GM19023 (cell line): ENCODE results near the gene NFE2L1.
A peak's percentile ranks its signal among the peaks of the same experiment; 100 is the strongest.

Experiments
- ATAC-seq: cut with Tn5 transposase; IDR thresholded peaks from one replicate; pipeline ENCODE4 v1.9.1; 2021; ENCODE audit warnings: mild to moderate bottlenecking, moderate library complexity; ENCODE audit not compliant: unreplicated experiment

NFE2L1 gene

DNA sequence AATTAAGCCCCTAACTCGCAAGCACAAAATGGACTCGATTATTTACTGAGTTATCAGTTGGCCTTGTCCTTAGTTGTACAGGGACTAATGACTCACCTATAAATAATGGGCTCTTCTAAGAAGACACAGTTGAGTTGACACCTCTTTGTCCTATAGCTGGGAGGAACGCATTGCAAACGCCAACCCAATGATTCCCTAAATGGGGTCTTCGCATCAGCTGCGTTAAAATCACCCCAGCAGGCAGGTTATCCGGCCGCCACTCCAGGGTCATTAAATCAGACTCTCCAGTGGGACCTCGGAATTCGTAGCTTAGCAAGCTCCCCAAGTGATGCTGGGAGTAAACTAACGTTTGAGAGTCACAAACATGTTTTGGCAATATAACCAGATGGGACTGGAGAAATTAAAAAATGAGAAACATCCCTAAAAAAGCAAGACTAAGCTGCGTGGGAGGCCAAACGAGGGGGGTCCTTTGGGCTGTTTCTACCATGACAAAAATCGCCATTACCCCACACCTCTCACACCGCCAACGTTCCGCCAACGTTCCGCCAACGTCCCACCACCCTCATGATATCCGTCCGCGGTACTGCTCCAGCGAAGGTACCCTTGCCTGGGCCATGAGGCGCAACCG, 932 bp upstream of the NFE2L1 start:
- ATAC-seq = no peak

- ATAC-seq = peak; percentile 34
These were observed 396 bp downstream of the NFE2L1 start for GRCh38 chr17:48048384-48049126.

DNA sequence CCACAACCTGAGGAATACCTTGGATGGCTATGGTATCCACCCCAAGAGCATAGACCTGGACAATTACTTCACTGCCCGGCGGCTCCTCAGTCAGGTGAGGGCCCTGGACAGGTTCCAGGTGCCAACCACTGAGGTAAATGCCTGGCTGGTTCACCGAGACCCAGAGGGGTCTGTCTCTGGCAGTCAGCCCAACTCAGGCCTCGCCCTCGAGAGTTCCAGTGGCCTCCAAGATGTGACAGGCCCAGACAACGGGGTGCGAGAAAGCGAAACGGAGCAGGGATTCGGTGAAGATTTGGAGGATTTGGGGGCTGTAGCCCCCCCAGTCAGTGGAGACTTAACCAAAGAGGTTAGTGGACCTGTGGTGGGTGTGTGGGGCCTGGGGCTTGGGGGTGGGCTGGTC, 3.1 kb downstream of the NFE2L1 start:
- ATAC-seq = no peak

DNA sequence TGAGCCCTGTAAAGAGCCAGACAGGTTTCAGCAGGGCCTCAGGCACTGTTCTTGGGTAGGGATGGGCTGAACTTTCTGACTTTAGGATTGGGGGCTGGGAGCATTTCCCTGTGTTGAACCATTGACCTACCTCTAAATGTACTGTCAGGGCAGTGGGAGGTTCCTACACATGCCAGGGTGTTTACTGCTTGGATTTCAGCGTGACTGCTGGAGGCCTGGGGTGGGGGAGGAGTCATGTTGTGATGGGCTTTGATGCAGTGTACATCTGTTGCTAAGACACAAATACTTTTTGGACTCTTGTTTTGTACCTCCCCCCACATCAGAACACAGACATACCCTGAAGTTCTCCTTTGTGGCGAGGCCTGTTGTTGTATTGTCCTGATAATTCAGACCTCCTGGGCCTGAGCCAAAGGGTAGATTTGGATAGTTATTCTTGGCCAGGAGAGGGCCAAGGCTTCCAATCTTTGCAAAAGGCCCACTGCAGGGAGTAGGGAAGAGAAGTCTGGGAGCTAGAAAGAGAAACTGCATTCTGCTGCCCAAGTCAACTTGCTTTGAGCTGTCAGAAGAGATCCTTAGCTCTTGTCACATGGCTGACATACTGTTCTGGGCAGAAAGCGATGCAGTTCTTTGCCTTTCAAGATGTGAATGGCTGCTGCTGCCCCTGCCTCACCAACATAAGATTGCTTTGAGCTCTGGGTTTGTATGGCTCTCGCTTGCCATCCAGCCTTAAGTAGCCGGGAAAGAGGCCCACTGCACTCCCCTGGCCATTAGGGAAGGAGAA, 3.7 kb downstream of the NFE2L1 start:
- no peak for ATAC-seq

DNA sequence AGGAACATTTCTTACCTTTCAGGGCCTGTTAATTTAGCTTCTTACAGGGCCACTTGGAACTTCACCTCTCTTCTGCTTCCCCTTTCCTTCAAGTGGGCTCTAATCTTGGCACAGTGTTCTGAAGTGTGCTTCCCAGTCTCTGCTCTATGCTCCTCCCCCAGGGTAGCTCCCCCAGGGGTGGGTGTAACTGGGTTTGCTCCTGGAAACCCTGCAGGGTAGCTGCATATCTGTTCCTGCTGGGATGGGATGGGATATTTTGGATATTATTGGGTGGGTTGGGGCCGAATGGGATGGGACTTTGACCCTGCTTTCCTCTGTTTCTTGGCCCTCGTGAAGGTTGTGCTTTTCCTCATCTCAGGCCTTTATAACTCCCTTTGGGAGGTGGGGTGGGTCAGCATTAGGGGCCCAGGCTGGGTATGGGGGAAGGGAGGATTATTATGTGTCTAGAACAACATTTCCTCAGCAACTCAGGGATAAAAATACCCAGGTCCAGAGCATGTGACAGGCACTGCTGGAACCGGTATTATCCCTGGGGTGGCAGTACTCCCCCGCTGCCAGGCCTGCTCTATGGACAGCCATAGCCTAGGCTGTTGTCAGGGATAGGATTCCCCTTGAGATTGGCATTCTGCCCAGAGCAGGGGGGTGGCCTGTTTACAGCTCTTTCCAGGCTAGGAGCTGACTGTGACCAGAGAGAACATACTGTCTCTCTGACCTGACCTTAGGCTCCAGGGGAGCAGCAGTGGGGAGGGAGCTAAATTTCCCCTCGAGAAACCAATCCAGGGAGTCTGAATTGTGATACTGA, 5.0 kb downstream of the NFE2L1 start:
- no peak for ATAC-seq

- no peak for ATAC-seq
These were observed 5.6 kb downstream of the NFE2L1 start for GRCh38 chr17:48053758-48054237.

GRCh38 chr17:48054238-48055185, 6.4 kb downstream of the NFE2L1 start:
- ATAC-seq = no peak

DNA sequence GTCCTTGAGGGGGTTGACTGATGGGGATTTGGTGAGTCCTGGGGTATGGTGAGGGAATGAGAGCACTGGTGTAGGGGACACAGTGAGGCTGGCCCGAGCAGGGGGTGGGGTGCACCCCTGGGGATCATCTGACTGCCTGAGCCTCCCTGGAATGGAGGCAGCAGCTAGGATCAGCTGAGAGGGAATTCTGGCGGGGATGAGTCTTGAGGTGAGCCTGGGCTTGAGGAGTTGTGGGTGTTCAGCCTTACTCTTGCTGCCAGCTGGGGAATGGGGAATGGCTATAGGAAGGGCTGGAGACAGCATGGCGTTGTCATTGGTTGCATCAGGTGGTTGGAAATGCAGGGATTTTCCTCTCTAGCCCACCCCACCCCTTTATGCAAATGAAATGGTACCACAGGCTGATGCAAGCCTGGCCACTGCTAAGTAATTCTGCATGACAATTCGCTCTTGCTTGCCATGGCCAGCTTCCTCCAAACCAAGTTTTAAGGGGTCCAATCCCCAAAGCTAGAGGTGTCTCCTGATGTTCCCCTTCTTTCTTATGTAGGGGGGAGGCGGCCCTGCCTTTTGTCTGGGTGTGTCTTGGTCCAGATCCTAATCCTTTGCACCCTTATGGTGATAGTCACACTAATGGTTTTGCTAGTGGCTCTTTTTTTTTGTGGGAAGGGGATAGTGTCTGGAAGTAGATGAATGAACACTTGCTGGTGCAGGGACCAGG, 7.5 kb downstream of the NFE2L1 start:
- ATAC-seq = peak; percentile 62

- no peak for ATAC-seq
These were observed 8.1 kb downstream of the NFE2L1 start for GRCh38 chr17:48056246-48056745.

GRCh38 chr17:48056879-48057278, 8.7 kb downstream of the NFE2L1 start:
- ATAC-seq = no peak

DNA sequence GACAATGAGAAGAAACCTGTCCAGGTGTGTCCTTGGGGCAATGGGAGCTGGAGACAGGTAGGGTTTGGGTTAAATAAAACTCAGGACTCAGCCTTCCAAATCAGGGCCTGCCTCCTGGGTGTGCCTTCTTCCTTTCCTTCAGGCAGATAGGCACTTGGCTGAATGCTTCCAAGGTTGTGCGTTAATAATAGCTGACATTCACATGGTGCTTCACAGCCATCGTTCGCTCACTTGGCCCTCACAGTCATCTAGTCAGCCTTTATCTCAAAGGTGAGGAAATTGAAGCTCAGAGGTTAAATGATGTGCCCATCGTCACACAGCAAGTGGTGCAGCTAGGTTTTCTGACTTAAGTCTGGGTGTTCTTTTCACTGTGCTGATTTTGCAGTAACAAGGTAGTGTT, 9.5 kb downstream of the NFE2L1 start:
- ATAC-seq = no peak

DNA sequence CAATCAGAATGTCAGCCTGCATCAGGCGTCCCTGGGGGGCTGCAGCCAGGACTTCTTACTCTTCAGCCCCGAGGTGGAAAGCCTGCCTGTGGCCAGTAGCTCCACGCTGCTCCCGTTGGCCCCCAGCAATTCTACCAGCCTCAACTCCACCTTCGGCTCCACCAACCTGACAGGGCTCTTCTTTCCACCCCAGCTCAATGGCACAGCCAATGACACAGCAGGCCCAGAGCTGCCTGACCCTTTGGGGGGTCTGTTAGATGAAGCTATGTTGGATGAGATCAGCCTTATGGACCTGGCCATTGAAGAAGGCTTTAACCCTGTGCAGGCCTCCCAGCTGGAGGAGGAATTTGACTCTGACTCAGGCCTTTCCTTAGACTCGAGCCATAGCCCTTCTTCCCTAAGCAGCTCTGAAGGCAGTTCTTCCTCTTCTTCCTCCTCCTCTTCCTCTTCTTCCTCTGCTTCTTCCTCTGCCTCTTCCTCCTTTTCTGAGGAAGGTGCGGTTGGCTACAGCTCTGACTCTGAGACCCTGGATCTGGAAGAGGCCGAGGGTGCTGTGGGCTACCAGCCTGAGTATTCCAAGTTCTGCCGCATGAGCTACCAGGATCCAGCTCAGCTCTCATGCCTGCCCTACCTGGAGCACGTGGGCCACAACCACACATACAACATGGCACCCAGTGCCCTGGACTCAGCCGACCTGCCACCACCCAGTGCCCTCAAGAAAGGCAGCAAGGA, 10.4 kb downstream of the NFE2L1 start:
- no peak for ATAC-seq

DNA sequence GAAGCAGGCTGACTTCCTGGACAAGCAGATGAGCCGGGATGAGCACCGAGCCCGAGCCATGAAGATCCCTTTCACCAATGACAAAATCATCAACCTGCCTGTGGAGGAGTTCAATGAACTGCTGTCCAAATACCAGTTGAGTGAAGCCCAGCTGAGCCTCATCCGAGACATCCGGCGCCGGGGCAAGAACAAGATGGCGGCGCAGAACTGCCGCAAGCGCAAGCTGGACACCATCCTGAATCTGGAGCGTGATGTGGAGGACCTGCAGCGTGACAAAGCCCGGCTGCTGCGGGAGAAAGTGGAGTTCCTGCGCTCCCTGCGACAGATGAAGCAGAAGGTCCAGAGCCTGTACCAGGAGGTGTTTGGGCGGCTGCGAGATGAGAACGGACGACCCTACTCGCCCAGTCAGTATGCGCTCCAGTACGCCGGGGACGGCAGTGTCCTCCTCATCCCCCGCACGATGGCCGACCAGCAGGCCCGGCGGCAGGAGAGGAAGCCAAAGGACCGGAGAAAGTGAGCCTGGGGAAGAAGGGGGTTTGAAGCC, 11.0 kb downstream of the NFE2L1 start:
- ATAC-seq = no peak

DNA sequence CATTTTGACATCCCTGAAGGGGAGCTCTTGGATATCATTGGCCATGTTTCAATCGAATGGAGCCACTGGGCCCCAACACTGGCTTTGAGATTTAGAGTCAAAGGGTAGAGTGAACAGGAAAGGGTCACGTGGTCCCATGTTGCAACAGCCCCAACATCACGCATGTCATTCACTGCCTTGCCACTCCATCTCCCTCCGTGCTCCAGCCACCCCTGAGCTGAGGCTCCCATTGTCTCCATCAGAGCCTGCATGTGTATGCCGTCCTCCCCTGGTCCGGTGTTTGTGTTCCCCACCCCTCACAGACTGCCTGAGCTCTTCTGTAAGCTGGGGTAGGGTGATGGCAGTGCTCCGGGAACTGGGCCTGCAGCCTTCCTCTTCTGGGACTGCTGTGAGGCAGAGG, 12.1 kb downstream of the NFE2L1 start:
- ATAC-seq = no peak

DNA sequence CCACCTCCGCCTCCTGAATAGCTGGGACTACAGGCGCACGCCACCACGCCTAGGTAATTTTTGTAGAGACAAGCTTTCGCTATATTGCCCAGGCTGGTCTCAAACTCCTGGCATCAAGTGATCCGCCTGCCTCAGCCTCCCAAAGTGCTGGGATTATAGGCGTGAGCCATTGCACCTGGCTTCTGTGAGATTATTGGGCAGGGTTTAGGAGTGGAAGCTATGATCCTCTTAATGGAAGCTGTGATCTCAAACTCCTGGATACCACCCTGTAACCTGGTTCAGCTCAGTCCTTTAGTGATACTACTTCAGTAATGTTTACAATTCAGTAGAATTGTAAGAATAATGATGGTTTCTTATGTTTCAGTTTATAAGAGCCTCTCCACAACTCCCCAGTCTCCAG, 14.1 kb downstream of the NFE2L1 start:
- no peak for ATAC-seq

DNA sequence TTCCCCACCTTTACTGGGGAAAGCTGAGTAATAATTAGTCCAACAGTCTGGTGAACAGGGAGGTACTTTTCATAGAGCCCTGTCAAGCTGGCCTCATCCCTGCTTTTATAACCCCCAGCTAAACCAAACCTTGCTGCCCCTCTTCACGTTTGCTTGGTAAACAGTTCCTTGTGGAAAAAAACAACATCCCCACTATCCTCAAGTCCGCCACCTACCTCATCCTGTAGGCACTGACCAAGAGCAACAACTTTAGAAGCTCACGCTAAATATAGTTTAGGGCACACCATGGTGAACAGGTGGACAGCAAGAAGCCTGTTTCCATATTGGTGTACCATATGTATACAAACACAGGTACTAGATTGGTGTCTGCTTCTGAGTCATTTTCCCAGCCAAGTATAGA, 16.5 kb downstream of the NFE2L1 start:
- ATAC-seq = no peak

DNA sequence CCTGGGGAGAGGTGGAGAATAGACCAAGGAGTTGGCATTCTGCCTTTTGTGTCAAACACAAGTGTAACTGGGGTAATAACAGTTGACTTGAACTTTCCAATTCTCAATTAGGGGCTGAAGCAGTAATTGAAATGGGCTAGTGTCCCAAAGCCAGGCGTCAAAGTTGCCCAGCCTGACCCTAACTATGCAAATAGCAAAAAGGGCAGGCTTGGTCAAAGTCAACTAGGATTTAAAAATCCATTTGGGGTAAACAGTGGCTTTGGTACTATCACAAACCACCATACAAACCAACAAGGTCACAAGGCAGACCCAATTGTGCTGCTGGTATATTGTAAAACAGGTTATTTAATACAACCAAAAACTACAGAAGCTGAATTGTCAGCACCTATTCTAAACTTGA, 18.0 kb downstream of the NFE2L1 start:
- ATAC-seq = no peak

- no peak for ATAC-seq
These were observed 18.5 kb downstream of the NFE2L1 start for GRCh38 chr17:48066656-48067055.
